Kidney (tissue), 14 donors: ENCODE measurements around the gene GLB1L2. TPM values are rescaled to one million over a fixed set of nuclear protein-coding genes. Genes with fewer than 3 reads are reported as not detected.
"Not testable (repeated sequence)": the region's sequence is repeated elsewhere in the genome, so short reads cannot be mapped to it uniquely, and the experiment has no call there.

Source experiments
- DNase-seq, 5 donors: peaks; one replicate each; pipeline ENCODE4 v3.0.0-alpha.2; 2013 to 2020
- FAIRE-seq: peaks from 2 replicates; lab custom pipeline; 2012; peaks lifted over from hg19 to GRCh38; lab: Jason Lieb, UNC
- H3K27ac ChIP-seq, 2 donors: one replicate each; pipeline ENCODE4 v1.7.0; 2013; ENCODE audit warnings: low read depth in 2 of 2, low read length in 2 of 2, inconsistent platforms in 1 of 2
- H3K27me3 ChIP-seq: one replicate; pipeline ENCODE4 v1.7.1; 2013; ENCODE audit warnings: low read length, inconsistent platforms; ENCODE audit not compliant: control insufficient read depth, insufficient read depth
- H3K36me3 ChIP-seq, 3 donors: one replicate each; pipeline versions ENCODE4 v1.7.0 to v1.7.1; 2013; ENCODE audit warnings: low read length in 3 of 3, control low read depth in 1 of 3, inconsistent platforms in 1 of 3; ENCODE audit not compliant: insufficient read depth in 3 of 3, control insufficient read depth in 2 of 3
- H3K4me1 ChIP-seq, 3 donors: one replicate each; pipeline versions ENCODE4 v1.7.0 to v1.7.1; 2013; ENCODE audit warnings: low read length in 3 of 3, inconsistent platforms in 1 of 3, low read depth in 1 of 3; ENCODE audit not compliant: control insufficient read depth in 2 of 3, insufficient read depth in 2 of 3
- H3K4me3 ChIP-seq, 3 donors: one replicate each; pipeline versions ENCODE4 v1.7.0 to v1.8.1; 2013; ENCODE audit warnings: low read length in 3 of 3, control low read depth in 1 of 3, inconsistent platforms in 1 of 3
- H3K9ac ChIP-seq, 3 donors: one replicate each; pipeline versions ENCODE4 v1.7.0 to v1.7.1; 2013; ENCODE audit warnings: low read length in 3 of 3, control low read depth in 1 of 3, inconsistent platforms in 1 of 3
- H3K9me3 ChIP-seq, 3 donors: one replicate each; pipeline versions ENCODE4 v1.7.0 to v1.7.1; 2013; ENCODE audit warnings: low read length in 3 of 3, control low read depth in 1 of 3, inconsistent platforms in 1 of 3; ENCODE audit not compliant: control insufficient read depth in 2 of 3, insufficient read depth in 1 of 3
- CTCF ChIP-seq: IDR thresholded peaks from 3 replicates; pipeline ENCODE4 v1.5.1; 2012; ENCODE audit warnings: mild to moderate bottlenecking, moderate library complexity, borderline replicate concordance; ENCODE audit not compliant: insufficient read depth; ENCODE audit errors: extremely low read depth
- intact Hi-C: fragments of 100-400 bp; cut with DNase I; formaldehyde crosslinking; loops from one replicate; pipeline ENCODE4 v1.11.1; 2022
- polyA plus RNA-seq: library from polyadenylated mRNA; stranded (reverse); fragments of 350-450 nt; fragmentation: Illumina TruSeq; extraction: RNeasy Lipid Tissue Mini Kit (QIAGEN cat#74804); gene quantifications from one replicate; pipeline ENCODE4 v1.2.3, GENCODE V29; 2014; ENCODE audit warnings: low read depth, low replicate concordance; ENCODE audit not compliant: insufficient read depth
- total RNA-seq: library from RNA; stranded (reverse); fragmentation: NEBNext Ultra II Directional; extraction: Animal tissue kit (Norgen Biotek cat#: 25700); gene quantifications from one replicate; pipeline ENCODE4 v1.2.1, GENCODE V29; 2021
- donor health status: control.
- donor health status: control.
- donor health status: control.
- donor health status: control.
- donor health status: control.
- donor health status: DM: yes; HTN: yes; CAD: no.
- donor health status: Normal renal cell carcinoma (clear cell type).

GLB1L2 gene
- total and polyA plus RNA-seq, 2 donors from 2014 or later = 10.0 to 26.1 TPM

- H3K4me3 ChIP-seq = no peak overlapping the region
- FAIRE-seq = no peak
- TF ChIP-seq CTCF = no peak
- no peak overlapping the region for H3K27ac ChIP-seq
- H3K9me3 ChIP-seq = no peaks in the 10 kb centered on the region
- no peak overlapping the region for H3K9ac ChIP-seq
- no peaks in the 10 kb centered on the region for H3K27me3 ChIP-seq
- intact Hi-C loops = no loop called here
- no peaks in the 10 kb centered on the region for H3K4me1 ChIP-seq
- no peak for DNase-seq
- H3K36me3 ChIP-seq = no peaks in the 10 kb centered on the region
Measured at GRCh38 chr11:134283461-134284230, 48.1 kb upstream of the GLB1L2 start.

GRCh38 chr11:134284349-134284748, 47.4 kb upstream of the GLB1L2 start:
- H3K4me1 ChIP-seq, H3K9me3 ChIP-seq, H3K36me3 ChIP-seq, H3K27me3 ChIP-seq, H3K9ac ChIP-seq, H3K4me3 ChIP-seq, H3K27ac ChIP-seq, DNase-seq, intact Hi-C loops, FAIRE-seq: not testable (repeated sequence)

- no peak for DNase-seq
- Histone ChIP-seq H3K27ac (no peak overlapping the region), H3K36me3 (no peaks in the 10 kb centered on the region), H3K9me3 (no peaks in the 10 kb centered on the region), H3K4me1 (no peaks in the 10 kb centered on the region), H3K27me3 (no peaks in the 10 kb centered on the region), H3K4me3 (no peak overlapping the region), H3K9ac (no peak overlapping the region)
- intact Hi-C loops = no loop called here
- no peak for FAIRE-seq
- no peak for TF ChIP-seq CTCF
Measured at GRCh38 chr11:134287561-134287960, 44.2 kb upstream of the GLB1L2 start.

GRCh38 chr11:134288486-134288885, 43.3 kb upstream of the GLB1L2 start:
- Histone ChIP-seq H3K27ac (no peak overlapping the region), H3K4me3 (no peak overlapping the region), H3K27me3 (no peaks in the 10 kb centered on the region), H3K36me3 (no peaks in the 10 kb centered on the region), H3K9ac (no peak overlapping the region), H3K4me1 (no peaks in the 10 kb centered on the region), H3K9me3 (no peaks in the 10 kb centered on the region)
- DNase-seq = no peak
- no peak for TF ChIP-seq CTCF
- intact Hi-C loops = no loop called here
- no peak for FAIRE-seq
